ENCODE measurements around the gene LCN12.
"Not testable (repeated sequence)": the region's sequence is repeated elsewhere in the genome, so short reads cannot be mapped to it uniquely, and the experiment has no call there.

Gene LCN12

DNA sequence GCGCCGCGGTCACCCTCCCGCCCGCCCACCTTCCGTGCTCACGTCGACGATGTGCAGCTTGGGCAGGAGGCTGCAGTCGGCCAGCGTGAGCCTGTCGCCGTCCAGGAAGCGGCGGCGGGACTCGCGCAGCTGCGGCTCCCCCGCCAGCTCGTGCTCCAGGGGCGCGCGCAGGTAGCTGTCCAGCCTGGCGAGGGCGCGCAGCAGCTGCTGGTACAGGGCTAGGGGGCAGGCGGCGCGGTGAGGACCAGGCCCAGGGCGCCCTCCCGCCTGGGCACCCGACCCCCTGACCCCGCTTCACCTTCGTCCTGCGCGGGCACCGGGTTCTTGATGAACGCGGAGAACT, 42.8 kb downstream of the LCN12 start:
- no peak overlapping the region for H2AFZ ChIP-seq (ENCODE audit: low read depth, low read length)
- peaks cover 8% of the 10 kb centered on the region for H3K4me1 ChIP-seq (ENCODE audit: insufficient read depth, low read length)
- H3K9me3 ChIP-seq (ENCODE audit: low read length): no peaks in the 10 kb centered on the region
- no peak overlapping the region for H3K4me3 ChIP-seq (ENCODE audit: low read length)
- H3K27me3 ChIP-seq (ENCODE audit: insufficient read depth, low read length): no peaks in the 10 kb centered on the region
- H3K36me3 ChIP-seq (ENCODE audit: insufficient read depth, low read length): peaks cover 12% of the 10 kb centered on the region

DNA sequence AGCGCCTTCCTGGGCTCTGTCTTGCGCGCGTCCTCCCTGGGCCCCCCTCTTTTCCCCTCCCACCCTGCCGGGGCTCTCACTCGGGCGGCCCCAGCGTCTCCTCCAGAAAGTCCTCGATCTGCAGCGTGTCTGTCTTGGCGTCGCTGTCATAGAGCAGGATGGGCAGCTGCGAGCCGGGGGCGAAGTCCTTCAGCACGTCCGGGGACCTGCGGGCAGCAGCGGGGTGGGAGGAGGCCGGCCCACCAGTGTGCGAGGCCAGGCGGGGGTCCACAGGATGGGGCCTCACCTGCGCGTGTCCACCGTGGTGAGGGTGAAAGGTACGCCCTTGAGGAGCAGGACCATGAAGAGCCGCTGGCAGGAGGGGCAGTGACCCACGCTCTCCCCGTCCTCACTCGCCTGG, 43.3 kb downstream of the LCN12 start:
- no peaks in the 10 kb centered on the region for H3K27me3 ChIP-seq (ENCODE audit: insufficient read depth, low read length)
- H3K36me3 ChIP-seq (ENCODE audit: insufficient read depth, low read length): peaks cover 12% of the 10 kb centered on the region
- H2AFZ ChIP-seq (ENCODE audit: low read depth, low read length): no peak overlapping the region
- peaks cover 7% of the 10 kb centered on the region for H3K4me1 ChIP-seq (ENCODE audit: insufficient read depth, low read length)
- H3K4me3 ChIP-seq (ENCODE audit: low read length): no peak overlapping the region
- no peaks in the 10 kb centered on the region for H3K9me3 ChIP-seq (ENCODE audit: low read length)

DNA sequence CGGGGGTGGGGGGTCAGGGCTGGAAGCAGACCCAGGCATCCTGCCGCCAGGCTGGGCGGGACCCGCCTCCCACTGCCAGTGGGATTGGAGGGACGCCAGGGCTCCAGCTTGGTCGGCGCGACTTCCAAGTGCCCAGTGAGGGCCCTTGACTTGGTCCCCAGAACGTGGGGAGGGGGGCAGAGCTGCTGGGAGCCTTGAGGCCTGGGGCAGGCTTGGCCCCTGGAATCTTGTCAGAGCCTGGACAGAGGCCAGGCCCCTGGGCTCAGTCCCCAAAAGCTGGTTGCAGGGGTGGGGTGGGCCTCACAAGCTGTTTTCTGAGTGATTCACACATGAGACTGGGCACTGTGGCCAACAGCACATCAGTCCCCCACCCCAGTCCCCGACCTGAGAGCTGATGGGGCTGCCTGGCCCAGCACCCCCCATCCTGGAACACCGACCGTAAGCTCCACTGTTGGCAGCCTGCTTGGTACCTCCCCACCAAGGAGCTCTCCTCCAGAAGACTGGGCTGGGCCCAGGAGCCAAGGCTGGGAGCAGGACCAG, 43.8 kb downstream of the LCN12 start:
- Histone ChIP-seq H3K27me3 (ENCODE audit: insufficient read depth, low read length) (no peaks in the 10 kb centered on the region), H3K4me3 (ENCODE audit: low read length) (no peak overlapping the region), H3K4me1 (ENCODE audit: insufficient read depth, low read length) (peaks cover 7% of the 10 kb centered on the region), H2AFZ (ENCODE audit: low read depth, low read length) (no peak overlapping the region), H3K36me3 (ENCODE audit: insufficient read depth, low read length) (peaks cover 12% of the 10 kb centered on the region), H3K9me3 (ENCODE audit: low read length) (no peaks in the 10 kb centered on the region)

DNA sequence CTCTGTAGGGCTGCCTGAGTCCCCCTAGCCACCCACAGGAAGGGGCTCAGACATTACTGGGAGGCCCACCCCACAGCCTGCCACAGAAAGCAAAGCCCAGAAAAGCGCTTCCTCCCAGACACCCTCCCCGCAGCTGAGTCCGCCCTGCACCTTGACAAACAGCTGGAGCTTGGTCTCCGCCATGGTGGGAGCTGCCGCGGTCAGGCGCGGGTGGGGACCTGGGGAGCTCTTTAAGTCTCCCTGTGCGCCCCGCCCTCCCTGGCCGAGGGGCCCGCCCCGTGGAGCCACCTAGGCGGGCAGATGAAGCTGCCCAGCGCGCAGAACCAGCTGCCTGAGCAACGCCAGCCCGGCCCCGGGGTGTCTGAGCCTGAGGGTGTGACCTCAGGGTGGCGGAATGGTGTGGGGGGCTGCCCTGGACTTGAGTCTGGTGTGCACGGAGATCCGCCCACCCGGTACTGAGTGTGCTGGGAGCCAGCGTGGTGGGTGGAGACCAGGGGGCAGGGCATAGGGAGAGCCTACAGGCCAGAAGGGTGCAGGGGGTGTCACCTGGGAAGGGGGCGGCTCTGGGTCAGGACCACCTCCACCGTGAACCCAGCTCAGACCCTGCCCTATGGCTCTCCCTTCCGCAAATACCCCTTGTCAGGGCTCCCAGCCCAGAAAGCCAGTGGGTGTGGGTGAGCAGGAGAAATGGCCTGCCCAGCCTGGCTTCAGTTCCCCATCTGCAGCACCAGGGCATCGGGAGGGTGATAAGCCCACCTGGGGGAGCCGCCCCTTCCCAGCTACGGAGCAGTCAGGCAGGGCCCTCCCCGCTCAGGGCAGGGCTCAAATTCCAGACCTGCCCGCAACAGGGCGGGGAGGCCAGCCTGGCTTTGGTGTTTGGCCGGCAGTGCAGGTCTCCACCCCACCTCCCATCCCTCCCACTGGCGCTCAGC, 44.6 kb downstream of the LCN12 start, which contains the start of gene CLIC3:
TSS of gene CLIC3 (minus strand) at position 208 of the 932 bp plus-strand sequence. CDS start at position 183, 25 bp downstream.
- Histone ChIP-seq H3K9me3 (ENCODE audit: low read length) (no peaks in the 10 kb centered on the region), H3K4me3 (ENCODE audit: low read length) (no peak within 1 kb of the TSS)

DNA sequence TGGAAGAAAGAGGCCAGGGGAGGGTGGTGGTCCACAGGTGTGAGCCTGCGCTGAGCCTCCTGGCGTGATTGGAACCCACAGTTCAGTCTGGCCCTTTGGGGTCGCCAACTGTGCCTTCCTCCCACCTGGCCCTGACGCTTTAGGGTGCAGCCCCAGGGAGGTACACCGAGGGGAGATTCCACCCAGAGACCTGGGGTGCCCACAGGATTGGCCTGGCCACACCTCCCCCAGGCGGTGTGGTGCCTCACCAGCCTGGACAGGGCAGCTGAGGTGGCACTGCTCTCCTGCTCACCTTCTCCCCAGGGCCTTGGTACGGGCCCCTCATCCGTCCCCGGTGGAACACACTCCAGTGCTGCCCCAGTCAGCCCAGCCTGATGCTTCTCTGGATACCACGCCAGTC, 45.3 kb downstream of the LCN12 start:
- H3K4me1 ChIP-seq (ENCODE audit: insufficient read depth, low read length): peaks cover 7% of the 10 kb centered on the region
- peaks cover 12% of the 10 kb centered on the region for H3K36me3 ChIP-seq (ENCODE audit: insufficient read depth, low read length)
- no peak overlapping the region for H2AFZ ChIP-seq (ENCODE audit: low read depth, low read length)
- H3K27me3 ChIP-seq (ENCODE audit: insufficient read depth, low read length): no peaks in the 10 kb centered on the region
- H3K4me3 ChIP-seq (ENCODE audit: low read length): no peak overlapping the region
- no peaks in the 10 kb centered on the region for H3K9me3 ChIP-seq (ENCODE audit: low read length)

More for the DNA sequence above, 44.6 kb downstream of the LCN12 start, which contains the start of gene CLIC3:
- H3K4me1 ChIP-seq (ENCODE audit: insufficient read depth, low read length): peaks cover 7% of the 10 kb centered on the region
- H3K36me3 ChIP-seq (ENCODE audit: insufficient read depth, low read length): peaks cover 12% of the 10 kb centered on the region
- H2AFZ ChIP-seq (ENCODE audit: low read depth, low read length): no peak within 1 kb of the TSS
- H3K27me3 ChIP-seq (ENCODE audit: insufficient read depth, low read length): no peaks in the 10 kb centered on the region

DNA sequence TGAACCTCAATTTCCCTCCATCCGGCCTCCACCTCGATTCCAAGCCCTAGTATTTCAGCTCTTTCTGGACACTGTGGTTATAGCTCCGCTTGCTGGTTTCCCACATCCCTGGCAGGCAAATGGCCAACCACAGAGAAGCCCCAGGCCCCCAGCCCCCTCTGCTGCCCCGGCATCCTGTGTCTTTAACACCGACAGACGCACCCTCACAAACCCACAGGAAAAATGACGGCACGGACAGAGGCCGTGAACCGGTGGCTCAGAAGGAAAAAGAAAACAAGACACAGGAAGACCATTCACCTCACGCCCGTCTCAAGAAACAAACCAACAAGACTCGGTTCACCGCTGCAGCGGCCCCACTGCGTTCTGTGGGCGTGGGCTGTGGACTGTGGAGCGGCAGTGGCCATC, 45.8 kb downstream of the LCN12 start:
- H3K9me3 ChIP-seq (ENCODE audit: low read length): no peaks in the 10 kb centered on the region
- no peaks in the 10 kb centered on the region for H3K27me3 ChIP-seq (ENCODE audit: insufficient read depth, low read length)
- H2AFZ ChIP-seq (ENCODE audit: low read depth, low read length): no peak overlapping the region
- H3K4me1 ChIP-seq (ENCODE audit: insufficient read depth, low read length): peaks cover 5% of the 10 kb centered on the region
- no peak overlapping the region for H3K4me3 ChIP-seq (ENCODE audit: low read length)
- peaks cover 12% of the 10 kb centered on the region for H3K36me3 ChIP-seq (ENCODE audit: insufficient read depth, low read length)

DNA sequence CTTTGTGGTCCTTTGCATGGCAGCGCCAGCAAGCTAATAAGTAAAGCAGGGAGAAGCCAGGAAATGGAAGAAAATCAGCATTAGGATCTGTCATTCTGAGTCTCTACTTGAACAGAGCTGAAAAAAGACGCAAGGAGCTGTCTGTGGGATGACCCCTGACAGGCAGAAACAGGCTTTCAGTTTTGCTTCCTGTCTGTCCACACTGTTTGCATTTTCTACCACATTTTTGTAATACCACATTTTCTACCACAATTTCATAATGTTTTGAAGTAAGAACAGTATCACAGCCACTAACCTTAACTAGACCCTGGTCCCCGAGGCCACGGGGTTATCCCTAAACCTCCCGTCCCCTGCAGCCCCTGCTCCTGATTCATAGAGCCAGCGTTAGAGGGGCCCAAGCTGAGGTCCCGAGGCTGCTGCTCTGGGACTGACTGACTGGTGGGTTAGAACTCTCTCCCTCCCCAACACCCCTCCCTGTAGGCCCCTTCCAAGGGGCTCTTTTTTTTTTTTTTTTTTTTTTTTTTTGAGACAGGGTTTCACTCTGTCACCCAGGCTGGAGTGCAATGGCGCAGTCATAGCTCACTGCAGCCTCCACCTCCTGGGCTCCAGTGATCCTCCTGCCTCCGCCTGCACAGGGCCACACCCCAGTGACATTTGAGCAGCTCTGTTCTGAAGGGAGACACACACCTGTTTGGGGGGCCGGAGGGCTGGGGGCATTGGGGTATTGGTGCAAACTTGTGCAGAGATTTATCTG, 48.3 kb downstream of the LCN12 start:
- Histone ChIP-seq H3K27me3 (ENCODE audit: insufficient read depth, low read length) (no peaks in the 10 kb centered on the region), H3K36me3 (ENCODE audit: insufficient read depth, low read length) (no peaks in the 10 kb centered on the region), H3K4me3 (ENCODE audit: low read length) (no peak overlapping the region), H3K4me1 (ENCODE audit: insufficient read depth, low read length) (no peaks in the 10 kb centered on the region), H2AFZ (ENCODE audit: low read depth, low read length) (no peak overlapping the region), H3K9me3 (ENCODE audit: low read length) (no peaks in the 10 kb centered on the region)

DNA sequence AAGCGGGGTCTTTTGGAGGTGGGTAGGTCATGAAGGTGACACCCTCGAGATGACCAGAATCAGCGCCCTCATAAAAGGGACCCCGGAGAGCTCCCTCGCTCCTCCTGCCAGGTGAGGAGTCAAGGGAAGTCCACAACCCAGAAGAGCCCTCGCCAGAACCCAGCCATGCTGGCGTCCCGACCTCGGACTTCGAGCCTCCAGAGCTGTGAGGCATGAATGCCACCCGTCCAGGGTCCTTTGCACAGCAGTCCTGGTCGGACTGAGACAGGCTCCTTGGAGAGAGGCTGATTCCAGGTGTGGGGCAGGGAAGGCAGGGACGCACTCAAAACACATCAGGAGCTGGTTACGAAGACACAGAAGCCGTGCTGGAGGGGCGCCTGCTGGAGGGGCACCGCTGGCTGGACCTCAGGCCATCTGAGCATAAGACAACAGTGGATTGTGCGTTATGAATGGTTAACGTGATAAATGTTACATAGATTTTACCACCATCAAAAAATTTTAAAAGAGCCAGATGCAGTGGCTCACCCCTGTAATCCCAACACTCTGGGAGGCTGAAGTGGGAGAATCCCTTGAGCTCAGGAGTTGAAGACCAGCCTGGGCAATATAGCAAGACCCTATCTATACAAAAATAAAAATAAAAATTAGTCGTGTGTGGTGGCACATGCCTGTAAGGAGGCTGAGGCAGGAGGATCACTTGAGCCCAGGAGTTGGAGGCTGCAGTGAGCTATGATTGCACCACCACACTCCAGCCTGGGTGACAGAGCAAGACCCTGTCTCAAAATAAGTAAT, 50.0 kb downstream of the LCN12 start:
- no peaks in the 10 kb centered on the region for H3K27me3 ChIP-seq (ENCODE audit: insufficient read depth, low read length)
- no peaks in the 10 kb centered on the region for H3K4me1 ChIP-seq (ENCODE audit: insufficient read depth, low read length)
- H3K36me3 ChIP-seq (ENCODE audit: insufficient read depth, low read length): no peaks in the 10 kb centered on the region
- no peak overlapping the region for H2AFZ ChIP-seq (ENCODE audit: low read depth, low read length)
- no peak overlapping the region for H3K4me3 ChIP-seq (ENCODE audit: low read length)
- H3K9me3 ChIP-seq (ENCODE audit: low read length): no peaks in the 10 kb centered on the region

DNA sequence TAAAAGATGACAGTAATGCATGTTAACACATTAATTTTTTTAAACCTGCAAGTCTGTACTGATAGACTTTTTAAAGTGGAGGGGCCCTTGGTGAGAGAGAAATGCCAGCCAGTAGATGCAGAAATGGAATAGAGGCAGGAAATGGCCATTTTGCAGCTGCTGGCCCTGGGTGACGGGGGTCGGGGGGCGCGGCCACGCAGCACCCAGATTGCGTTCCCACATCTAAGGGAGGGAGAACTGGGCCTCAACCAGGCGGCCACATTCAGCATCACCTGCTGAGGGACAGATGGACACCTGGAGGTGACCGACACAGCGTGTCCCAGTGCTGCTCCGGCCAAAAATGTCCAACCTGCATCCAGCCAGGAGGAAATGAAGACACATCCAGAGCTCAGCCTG, 50.6 kb downstream of the LCN12 start:
- Histone ChIP-seq H3K4me3 (ENCODE audit: low read length) (no peak overlapping the region), H2AFZ (ENCODE audit: low read depth, low read length) (no peak overlapping the region), H3K4me1 (ENCODE audit: insufficient read depth, low read length) (no peaks in the 10 kb centered on the region), H3K9me3 (ENCODE audit: low read length) (no peaks in the 10 kb centered on the region), H3K36me3 (ENCODE audit: insufficient read depth, low read length) (no peaks in the 10 kb centered on the region), H3K27me3 (ENCODE audit: insufficient read depth, low read length) (no peaks in the 10 kb centered on the region)

DNA sequence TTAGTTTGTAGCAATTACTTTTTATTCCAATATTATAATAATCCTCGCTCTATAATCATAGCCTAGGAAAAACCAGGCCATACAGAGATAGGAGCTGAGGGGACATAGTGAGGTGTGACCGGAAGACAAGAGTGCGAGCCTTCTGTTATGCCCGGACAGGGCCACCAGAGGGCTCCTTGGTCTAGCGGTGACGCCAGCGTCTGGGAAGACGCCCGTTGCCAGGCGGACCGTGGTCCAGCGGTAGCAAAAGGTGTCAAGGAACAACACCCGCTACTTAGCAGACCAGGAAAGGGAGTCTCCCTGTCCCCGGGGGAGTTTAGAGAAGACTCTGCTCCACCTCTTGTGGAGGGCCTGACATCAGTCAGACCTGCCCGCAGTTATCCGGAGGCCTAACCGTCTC, 52.2 kb downstream of the LCN12 start:
- H3K36me3 ChIP-seq (ENCODE audit: insufficient read depth, low read length); H3K9me3 ChIP-seq (ENCODE audit: low read length); H2AFZ ChIP-seq (ENCODE audit: low read depth, low read length); H3K27me3 ChIP-seq (ENCODE audit: insufficient read depth, low read length); H3K4me3 ChIP-seq (ENCODE audit: low read length); H3K4me1 ChIP-seq (ENCODE audit: insufficient read depth, low read length): not testable (repeated sequence)
